H1 (cell line): Measurements from ENCODE around the gene SLC2A4RG. TPM values are rescaled to one million over a fixed set of nuclear protein-coding genes. Genes with fewer than 3 reads are reported as not detected.

ENCODE experiments used
- CTCF ChIA-PET: fragments of 300-600 bp; sonication (Branson Sonifier 250); formaldehyde crosslinking; loops from one replicate; lab custom pipeline; 2021; ENCODE audit not compliant: partially characterized antibody; lab: Charles Lee
- POLR2A ChIA-PET: fragments of 300-600 bp; sonication (Branson Sonifier 250); formaldehyde crosslinking; loops from one replicate; lab custom pipeline; 2021; ENCODE audit warnings: inconsistent platforms; ENCODE audit not compliant: partially characterized antibody; lab: Charles Lee
- DNase-seq, 2 experiments: peaks; one replicate each; pipeline versions ENCODE4 v3.0.0 to v3.0.0-alpha.2; 2010 to 2022; ENCODE audit warnings: low spot score in 2 of 2, low read depth in 1 of 2, mixed read lengths in 1 of 2
- FAIRE-seq: peaks from 2 replicates; lab custom pipeline; 2011; peaks lifted over from hg19 to GRCh38; lab: Jason Lieb, UNC
- H2AFZ ChIP-seq: 2 replicates; pipeline ENCODE4 v1.8.1; 2012; ENCODE audit warnings: low read length, inconsistent platforms
- H2AK5ac ChIP-seq: 2 replicates; pipeline ENCODE4 v1.6.1; 2013; ENCODE audit warnings: low read depth, low read length
- H2BK120ac ChIP-seq: replicated peaks from 2 replicates; pipeline ENCODE3; 2013; ENCODE audit warnings: low read depth, low read length, inconsistent platforms
- H2BK12ac ChIP-seq: 2 replicates; pipeline ENCODE4 v1.6.1; 2013; ENCODE audit warnings: low read depth, low read length
- H2BK15ac ChIP-seq: 2 replicates; pipeline ENCODE4 v1.6.1; 2013; ENCODE audit warnings: low read length
- H2BK20ac ChIP-seq: 2 replicates; pipeline ENCODE4 v1.6.1; 2013; ENCODE audit warnings: low read length
- H2BK5ac ChIP-seq: 2 replicates; pipeline ENCODE4 v1.6.1; 2013; ENCODE audit warnings: low read depth, low read length
- H3K14ac ChIP-seq: 2 replicates; pipeline ENCODE4 v1.6.1; 2013; ENCODE audit warnings: inconsistent platforms; ENCODE audit not compliant: insufficient read length
- H3K18ac ChIP-seq: 2 replicates; pipeline ENCODE4 v1.6.1; 2013; ENCODE audit warnings: low read length; ENCODE audit errors: extremely low read depth
- H3K23ac ChIP-seq: 2 replicates; pipeline ENCODE4 v1.6.1; 2013; ENCODE audit warnings: inconsistent platforms; ENCODE audit not compliant: insufficient read length
- H3K23me2 ChIP-seq: 2 replicates; pipeline ENCODE4 v1.6.1; 2013; ENCODE audit warnings: low read depth, low read length
- H3K27ac ChIP-seq: 2 replicates; pipeline ENCODE4 v1.6.1; 2011; ENCODE audit warnings: low read depth, low read length, inconsistent platforms
- H3K27me3 ChIP-seq, 4 experiments: replicated peaks in 1 of 4; 1 replicate in 1 of 4; 2 replicates in 3 of 4; pipeline versions ENCODE4 v1.6.1 to v1.8.1; 2011 to 2013; ENCODE audit warnings: low read length in 3 of 4, mild to moderate bottlenecking in 3 of 4, inconsistent platforms in 2 of 4, mixed read lengths in 2 of 4, moderate library complexity in 1 of 4; ENCODE audit not compliant: control insufficient read depth in 3 of 4, insufficient read depth in 3 of 4; ENCODE audit errors: extremely low read depth in 1 of 4
- H3K36me3 ChIP-seq, 4 experiments: 2 replicates each; pipeline versions ENCODE4 v1.6.1 to v1.8.1; 2011 to 2013; ENCODE audit warnings: mild to moderate bottlenecking in 4 of 4, low read length in 3 of 4, moderate library complexity in 2 of 4, control low read depth in 1 of 4, inconsistent platforms in 1 of 4; ENCODE audit not compliant: insufficient read depth in 4 of 4, control insufficient read depth in 2 of 4
- H3K4ac ChIP-seq: replicated peaks from 2 replicates; pipeline ENCODE3; 2013; ENCODE audit warnings: low read length, low read depth, mixed read lengths, inconsistent platforms; ENCODE audit not compliant: insufficient read length
- H3K4me1 ChIP-seq, 4 experiments: replicated peaks in 1 of 4; 1 replicate in 1 of 4; 2 replicates in 3 of 4; pipeline versions ENCODE4 v1.6.1 to v1.8.1; 2011 to 2013; ENCODE audit warnings: low read length in 3 of 4, inconsistent platforms in 2 of 4, mixed read lengths in 1 of 4; ENCODE audit not compliant: insufficient read depth in 4 of 4, control insufficient read depth in 3 of 4
- H3K4me2 ChIP-seq, 2 experiments: 2 replicates each; pipeline versions ENCODE4 v1.6.1 to v1.8.1; 2011 to 2013; ENCODE audit warnings: low read depth in 2 of 2, low read length in 2 of 2, control low read depth in 1 of 2, inconsistent platforms in 1 of 2, mild to moderate bottlenecking in 1 of 2; ENCODE audit not compliant: insufficient read depth in 1 of 2
- H3K4me3 ChIP-seq, 4 experiments: fragments of 200-600, 300-600 bp in 1 of 4; sonication (generic), shearing (Covaris generic), sonication (Bioruptor Twin) in 1 of 4; 2 replicates each; pipeline versions ENCODE4 v1.5.1 to v1.8.1; 2011 to 2016; ENCODE audit warnings: low read length in 4 of 4, low read depth in 3 of 4, control low read depth in 2 of 4, inconsistent platforms in 2 of 4, mild to moderate bottlenecking in 2 of 4, mixed read lengths in 1 of 4, moderate library complexity in 1 of 4; ENCODE audit not compliant: insufficient read depth in 2 of 4; ENCODE audit errors: extremely low read depth in 1 of 4
- H3K56ac ChIP-seq: replicated peaks from 2 replicates; pipeline ENCODE3; 2013; ENCODE audit warnings: low read depth, mild to moderate bottlenecking, mixed read lengths, low read length, inconsistent platforms; ENCODE audit not compliant: insufficient read length
- H3K79me1 ChIP-seq: 2 replicates; pipeline ENCODE4 v1.6.1; 2013; ENCODE audit warnings: low read depth, low read length, control low read depth
- H3K79me2 ChIP-seq, 2 experiments: 2 replicates each; pipeline versions ENCODE4 v1.6.1 to v1.8.1; 2012 to 2013; ENCODE audit warnings: low read length in 2 of 2, mild to moderate bottlenecking in 2 of 2, inconsistent platforms in 1 of 2; ENCODE audit not compliant: insufficient read depth in 2 of 2, control insufficient read depth in 1 of 2
- H3K9ac ChIP-seq, 4 experiments: replicated peaks in 1 of 4; 1 replicate in 1 of 4; 2 replicates in 3 of 4; pipeline versions ENCODE4 v1.6.1 to v1.8.1; 2011 to 2013; ENCODE audit warnings: low read depth in 3 of 4, low read length in 3 of 4, control low read depth in 2 of 4, mild to moderate bottlenecking in 2 of 4, moderate library complexity in 2 of 4, inconsistent platforms in 1 of 4; ENCODE audit errors: extremely low read depth in 1 of 4
- H3K9me3 ChIP-seq, 2 experiments: 2 replicates each; pipeline versions ENCODE4 v1.6.1 to v1.8.1; 2012 to 2013; ENCODE audit warnings: mild to moderate bottlenecking in 2 of 2, moderate library complexity in 2 of 2, control low read depth in 1 of 2, inconsistent platforms in 1 of 2, low read depth in 1 of 2, low read length in 1 of 2, mixed read lengths in 1 of 2; ENCODE audit not compliant: insufficient read depth in 2 of 2
- H4K20me1 ChIP-seq, 2 experiments: replicated peaks in 1 of 2; 2 replicates each; pipeline versions ENCODE3 to v1.8.1; 2011 to 2013; ENCODE audit warnings: inconsistent platforms in 2 of 2, low read length in 2 of 2, mild to moderate bottlenecking in 1 of 2; ENCODE audit not compliant: insufficient read depth in 2 of 2, control insufficient read depth in 1 of 2
- H4K5ac ChIP-seq: 2 replicates; pipeline ENCODE4 v1.6.1; 2013; ENCODE audit warnings: low read length, low read depth, mixed read lengths, inconsistent platforms; ENCODE audit not compliant: insufficient read length
- H4K8ac ChIP-seq: 2 replicates; pipeline ENCODE4 v1.8.0; 2013; ENCODE audit warnings: mild to moderate bottlenecking, moderate library complexity, low read length, inconsistent platforms; ENCODE audit not compliant: insufficient read depth; ENCODE audit errors: extremely low read depth
- H4K91ac ChIP-seq: replicated peaks from 2 replicates; pipeline ENCODE3; 2013; ENCODE audit warnings: low read length, mixed read lengths, inconsistent platforms; ENCODE audit not compliant: insufficient read length
- SUZ12 ChIP-seq: fragments of 200-600 bp; sonication (generic); IDR thresholded peaks from 2 replicates; pipeline ENCODE4 v1.6.1; 2012; ENCODE audit warnings: mild to moderate bottlenecking, inconsistent platforms, low read length, moderate library complexity, mixed read lengths
- WGBS, 2 experiments: shearing (Covaris generic) in 1 of 2; methylation state at CpG; one replicate each; pipeline versions ENCODE4 v1.1.6 to v1.1.7; 2013 to 2015; ENCODE audit warnings: low lambda C conversion rate in 2 of 2, mixed read lengths in 2 of 2, inconsistent platforms in 1 of 2, low coverage in 1 of 2, missing lambda C conversion rate in 1 of 2; ENCODE audit not compliant: insufficient replicate concordance in 2 of 2, insufficient coverage in 1 of 2, insufficient read length in 1 of 2; ENCODE audit errors: extremely low coverage in 1 of 2, missing lambda C conversion rate in 1 of 2; 5-methylcytosine and 5-hydroxymethylcytosine counted together
- polyA plus RNA-seq, 7 experiments: library from polyadenylated mRNA; depleted of rRNA in 3 of 7; stranded (reverse) in 5 of 7; unstranded in 2 of 7; fragments of >200 nt in 5 of 7; fragments of 200-250 nt in 2 of 7; gene quantifications; 1 replicate in 5 of 7; 2 replicates in 1 of 7; 4 replicates in 1 of 7; pipeline versions ENCODE4 v1.2.1 to v1.2.3, GENCODE V29; 2011 to 2013; ENCODE audit warnings: missing spikeins in 2 of 7, mixed read lengths in 2 of 7
- total RNA-seq: library from RNA; stranded (reverse); fragmentation: NEBNext Ultra II Directional; extraction: Animal tissue kit (Norgen Biotek cat#: 25700); gene quantifications from 2 replicates; pipeline ENCODE4 v1.2.1, GENCODE V29; 2021

The SLC2A4RG gene
- total and polyA plus RNA-seq, 2 of the 8 experiments (the other 6 are each of a cell fraction or from before 2014, with no cell fraction given) = 15.9 to 29.1 TPM

- no peak overlapping the region for H3K27ac ChIP-seq
- no peak overlapping the region for H2AK5ac ChIP-seq
- no peaks in the 10 kb centered on the region; the same call in 1 of the 2 replicates for H3K79me1 ChIP-seq
- H2BK15ac ChIP-seq = no peak overlapping the region
- no peaks in the 10 kb centered on the region for H3K9me3 ChIP-seq
- no peaks in the 10 kb centered on the region; a peak in 1 of 8 replicates for H3K36me3 ChIP-seq
- no peak overlapping the region for H3K4me2 ChIP-seq
- DNase-seq = no peak
- H3K23ac ChIP-seq = no peak overlapping the region
- peaks cover 0 to 16% (median 4%) of the 10 kb centered on the region in 4 experiments; a peak in 6 of 7 replicates for H3K4me1 ChIP-seq
- no peak overlapping the region for H3K18ac ChIP-seq
- H3K14ac ChIP-seq = no peak overlapping the region
- CTCF ChIA-PET = interaction anchor here (0.7 to 4.4 kb wide), 2 partner anchors 21 to 33 kb away, joined by 3 to 17 read pairs; no protein-coding TSS in a partner anchor
- no peak overlapping the region for H2BK5ac ChIP-seq
- H3K4ac ChIP-seq = no peak overlapping the region
- no peak overlapping the region for H2AFZ ChIP-seq
- H2BK12ac ChIP-seq = no peak overlapping the region
- H3K9ac ChIP-seq = no peak overlapping the region
- no peak overlapping the region for H3K4me3 ChIP-seq
- H4K20me1 ChIP-seq = no peaks in the 10 kb centered on the region
- no peak for TF ChIP-seq SUZ12
- H2BK120ac ChIP-seq = no peak overlapping the region
- no peak overlapping the region; the same call in 1 of the 2 replicates for H4K8ac ChIP-seq
- H3K27me3 ChIP-seq = no peaks in the 10 kb centered on the region
- H2BK20ac ChIP-seq = no peak overlapping the region
- 90% methylated on average over 16 of the region's 16 CpGs; no CpG with 5 or more reads in 1 of the 2 experiments for WGBS, 2 experiments
- H3K79me2 ChIP-seq = no peaks in the 10 kb centered on the region
- FAIRE-seq = no peak
- POLR2A ChIA-PET = interaction anchor here (1.2 to 2.3 kb wide), 2 partner anchors 9 to 58 kb away, joined by 3 to 5 read pairs; partner anchors contain the start of gene TNFRSF6B
- no peak overlapping the region for H3K56ac ChIP-seq
- no peak overlapping the region for H4K5ac ChIP-seq
- no peak overlapping the region for H4K91ac ChIP-seq
- H3K23me2 ChIP-seq = no peaks in the 10 kb centered on the region
Observed at GRCh38 chr20:63754008-63754407, 14.4 kb downstream of the SLC2A4RG start.
